Colonic mucosa (tissue), 4 donors: Measurements from ENCODE around the gene RGS16. TPM values are rescaled to one million over a fixed set of nuclear protein-coding genes. Genes with fewer than 3 reads are reported as not detected.

Experiments used
- DNase-seq: peaks from one replicate; pipeline ENCODE4 v3.0.0-alpha.2; 2020
- H3K27ac ChIP-seq: fragments of 200-600 bp; one replicate; pipeline ENCODE4 v1.8.0; 2021
- H3K27me3 ChIP-seq: fragments of 200-600 bp; one replicate; pipeline ENCODE4 v1.8.0; 2021
- H3K36me3 ChIP-seq: fragments of 200-600 bp; one replicate; pipeline ENCODE4 v1.8.0; 2021
- H3K4me1 ChIP-seq: fragments of 200-600 bp; one replicate; pipeline ENCODE4 v1.8.0; 2021; ENCODE audit warnings: mild to moderate bottlenecking
- H3K4me3 ChIP-seq: fragments of 200-600 bp; one replicate; pipeline ENCODE4 v1.8.0; 2021
- H3K9ac ChIP-seq, 2 donors: one replicate each; pipeline ENCODE4 v1.7.0; 2013; ENCODE audit warnings: control low read depth in 2 of 2, low read depth in 2 of 2, low read length in 2 of 2
- H3K9me3 ChIP-seq: fragments of 200-600 bp; one replicate; pipeline ENCODE4 v1.8.0; 2021
- CTCF ChIP-seq: fragments of 200-600 bp; IDR thresholded peaks from one replicate; pipeline ENCODE4 v1.8.0; 2022; ENCODE audit warnings: antibody characterized with exemption, mild to moderate bottlenecking
- intact Hi-C: fragments of 100-400 bp; cut with DNase I; formaldehyde crosslinking; loops from one replicate; pipeline ENCODE4 v1.14.1; 2022
- total RNA-seq, 2 donors: library from RNA; stranded (reverse); fragmentation: NEBNext Ultra II Directional in 1 of 2; extraction: Animal tissue kit (Norgen Biotek cat#: 25700) in 1 of 2; gene quantifications; one replicate each; pipeline ENCODE4 v1.2.1, GENCODE V29; 2021
- donor health status: healthy.
- donor health status: DM: no; HTN: no; CAD: no.
- donor health status: DM: no; HTN: no; CAD: no.

Gene RGS16
- total RNA-seq, 2 donors from 2014 or later, result 0.77 to 1.6 TPM

GRCh38 chr1:182607566-182607965 lies 3.4 kb upstream of the RGS16 start:
- H3K36me3 ChIP-seq, result no peaks in the 10 kb centered on the region
- no peaks in the 10 kb centered on the region for H3K27me3 ChIP-seq
- H3K9ac ChIP-seq, result no peak overlapping the region
- DNase-seq, result no peak
- no peak overlapping the region for H3K27ac ChIP-seq
- H3K4me3 ChIP-seq, result no peak overlapping the region
- intact Hi-C loops, result no loop called here
- no peaks in the 10 kb centered on the region for H3K4me1 ChIP-seq
- no peak for TF ChIP-seq CTCF
- H3K9me3 ChIP-seq, result no peaks in the 10 kb centered on the region

- TF ChIP-seq CTCF, result no peak
- H3K27me3 ChIP-seq, result no peaks in the 10 kb centered on the region
- H3K36me3 ChIP-seq, result no peaks in the 10 kb centered on the region
- no peaks in the 10 kb centered on the region for H3K4me1 ChIP-seq
- H3K27ac ChIP-seq, result no peak overlapping the region
- peak overlapping the region; percentile 49 for H3K4me3 ChIP-seq
- no peaks in the 10 kb centered on the region for H3K9me3 ChIP-seq
- H3K9ac ChIP-seq, result peak overlapping the region; percentile 27 to 66
- intact Hi-C loops, result loop anchor here (2.0 kb wide), 1 partner anchor 179 kb away; no protein-coding TSS in a partner anchor
- DNase-seq, result no peak
Measured at GRCh38 chr1:182603646-182604174, 479 bp downstream of the RGS16 start.

- Histone ChIP-seq H3K9ac (peak overlapping the region in 1 of 2 donors; percentile 27), H3K9me3 (no peaks in the 10 kb centered on the region), H3K4me3 (no peak overlapping the region), H3K36me3 (no peaks in the 10 kb centered on the region), H3K4me1 (no peaks in the 10 kb centered on the region), H3K27me3 (no peaks in the 10 kb centered on the region), H3K27ac (no peak overlapping the region)
- TF ChIP-seq CTCF, result no peak
- intact Hi-C loops, result loop anchor here (2.0 kb wide), 1 partner anchor 180 kb away; no protein-coding TSS in a partner anchor
- no peak for DNase-seq
Measured at GRCh38 chr1:182602935-182603645, 1.1 kb downstream of the RGS16 start.

- intact Hi-C loops, result loop anchor here (2.0 kb wide), 1 partner anchor 181 kb away; no protein-coding TSS in a partner anchor
- no peak for TF ChIP-seq CTCF
- no peaks in the 10 kb centered on the region for H3K27me3 ChIP-seq
- no peaks in the 10 kb centered on the region for H3K4me1 ChIP-seq
- no peaks in the 10 kb centered on the region for H3K36me3 ChIP-seq
- H3K9me3 ChIP-seq, result no peaks in the 10 kb centered on the region
- H3K4me3 ChIP-seq, result no peak overlapping the region
- no peak for DNase-seq
- H3K27ac ChIP-seq, result no peak overlapping the region
- H3K9ac ChIP-seq, result peak overlapping the region in 1 of 2 donors; percentile 15
Measured at GRCh38 chr1:182601913-182602312, 2.3 kb downstream of the RGS16 start.

- no peaks in the 10 kb centered on the region for H3K4me1 ChIP-seq
- intact Hi-C loops, result no loop called here
- H3K36me3 ChIP-seq, result no peaks in the 10 kb centered on the region
- TF ChIP-seq CTCF, result peak; percentile 79
- H3K9ac ChIP-seq, result peak overlapping the region in 1 of 2 donors; percentile 15
- peak; percentile 71 for DNase-seq
- no peak overlapping the region for H3K4me3 ChIP-seq
- no peak overlapping the region for H3K27ac ChIP-seq
- H3K27me3 ChIP-seq, result no peaks in the 10 kb centered on the region
- H3K9me3 ChIP-seq, result no peaks in the 10 kb centered on the region
Measured at GRCh38 chr1:182601416-182601786, 2.8 kb downstream of the RGS16 start.
